Glutamatergic neuron (in vitro differentiated cells): Measurements from ENCODE around the gene DDX60. TPM values are rescaled to one million over a fixed set of nuclear protein-coding genes. Genes with fewer than 3 reads are reported as not detected.

Source experiments
- DNase-seq: peaks from one replicate; pipeline ENCODE4 v3.0.0; 2022
- H3K27ac Mint-ChIP-seq: one replicate; pipeline ENCODE4 v1.8.0; 2020; ENCODE audit warnings: mild to moderate bottlenecking, mixed read lengths, inconsistent platforms; ENCODE audit not compliant: unreplicated experiment
- H3K27me3 Mint-ChIP-seq: one replicate; pipeline ENCODE4 v1.8.0; 2020; ENCODE audit warnings: mild to moderate bottlenecking, moderate library complexity, mixed read lengths, inconsistent platforms; ENCODE audit not compliant: unreplicated experiment
- H3K36me3 Mint-ChIP-seq: one replicate; pipeline ENCODE4 v1.8.0; 2020; ENCODE audit warnings: mild to moderate bottlenecking, mixed read lengths, inconsistent platforms; ENCODE audit not compliant: unreplicated experiment
- H3K4me1 Mint-ChIP-seq: one replicate; pipeline ENCODE4 v1.8.0; 2020; ENCODE audit warnings: mild to moderate bottlenecking, low read depth, mixed read lengths, inconsistent platforms; ENCODE audit not compliant: unreplicated experiment
- H3K4me3 Mint-ChIP-seq: one replicate; pipeline ENCODE4 v1.8.0; 2020; ENCODE audit warnings: mild to moderate bottlenecking, mixed read lengths, inconsistent platforms; ENCODE audit not compliant: unreplicated experiment
- H3K9me3 Mint-ChIP-seq: one replicate; pipeline ENCODE4 v1.8.0; 2020; ENCODE audit warnings: mild to moderate bottlenecking, moderate library complexity, mixed read lengths, inconsistent platforms; ENCODE audit not compliant: unreplicated experiment
- total RNA-seq: library from RNA; stranded (reverse); fragmentation: NEBNext Ultra II Directional; extraction: Animal tissue kit (Norgen Biotek cat#: 25700); gene quantifications from one replicate; pipeline ENCODE4 v1.2.1, GENCODE V29; 2021; ENCODE audit not compliant: unreplicated experiment
- TF ChIP-seq, protein P1 (sequence below): fragments of 200-600 bp; sonication (generic); IDR thresholded peaks from one replicate; pipeline ENCODE4 v1.5.0; 2021; ENCODE audit not compliant: partially characterized antibody, unreplicated experiment

DDX60 gene
- total RNA-seq, 1 donor from 2014 or later, result not detected

DNA sequence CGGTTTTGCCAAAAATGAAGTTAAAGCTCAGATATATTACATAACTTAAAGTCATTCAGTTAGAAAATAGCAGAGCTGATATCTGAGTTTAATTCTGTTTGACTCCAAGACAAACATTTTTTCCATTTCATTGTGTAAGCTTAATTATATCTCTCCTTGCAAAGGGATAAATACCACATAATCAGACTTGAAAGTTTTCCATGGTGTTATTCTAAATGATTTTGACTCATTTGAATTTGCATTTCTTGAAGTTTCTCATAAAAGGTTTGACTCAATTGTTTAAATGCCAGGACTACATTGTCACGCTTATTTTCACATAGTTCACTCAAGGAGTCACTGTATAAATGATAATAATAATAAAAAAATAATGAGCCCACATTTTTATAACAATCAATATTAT is 39.4 kb upstream of the DDX60 start:
- Mint-ChIP-seq H3K4me1 (no peaks in the 10 kb centered on the region), H3K27me3 (peaks cover 2% of the 10 kb centered on the region), H3K4me3 (no peak overlapping the region), H3K9me3 (no peaks in the 10 kb centered on the region), H3K36me3 (no peaks in the 10 kb centered on the region), H3K27ac (no peak overlapping the region)
- no peak for DNase-seq
- TF ChIP-seq, protein P1, sequence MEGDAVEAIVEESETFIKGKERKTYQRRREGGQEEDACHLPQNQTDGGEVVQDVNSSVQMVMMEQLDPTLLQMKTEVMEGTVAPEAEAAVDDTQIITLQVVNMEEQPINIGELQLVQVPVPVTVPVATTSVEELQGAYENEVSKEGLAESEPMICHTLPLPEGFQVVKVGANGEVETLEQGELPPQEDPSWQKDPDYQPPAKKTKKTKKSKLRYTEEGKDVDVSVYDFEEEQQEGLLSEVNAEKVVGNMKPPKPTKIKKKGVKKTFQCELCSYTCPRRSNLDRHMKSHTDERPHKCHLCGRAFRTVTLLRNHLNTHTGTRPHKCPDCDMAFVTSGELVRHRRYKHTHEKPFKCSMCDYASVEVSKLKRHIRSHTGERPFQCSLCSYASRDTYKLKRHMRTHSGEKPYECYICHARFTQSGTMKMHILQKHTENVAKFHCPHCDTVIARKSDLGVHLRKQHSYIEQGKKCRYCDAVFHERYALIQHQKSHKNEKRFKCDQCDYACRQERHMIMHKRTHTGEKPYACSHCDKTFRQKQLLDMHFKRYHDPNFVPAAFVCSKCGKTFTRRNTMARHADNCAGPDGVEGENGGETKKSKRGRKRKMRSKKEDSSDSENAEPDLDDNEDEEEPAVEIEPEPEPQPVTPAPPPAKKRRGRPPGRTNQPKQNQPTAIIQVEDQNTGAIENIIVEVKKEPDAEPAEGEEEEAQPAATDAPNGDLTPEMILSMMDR, result no peak

DNA sequence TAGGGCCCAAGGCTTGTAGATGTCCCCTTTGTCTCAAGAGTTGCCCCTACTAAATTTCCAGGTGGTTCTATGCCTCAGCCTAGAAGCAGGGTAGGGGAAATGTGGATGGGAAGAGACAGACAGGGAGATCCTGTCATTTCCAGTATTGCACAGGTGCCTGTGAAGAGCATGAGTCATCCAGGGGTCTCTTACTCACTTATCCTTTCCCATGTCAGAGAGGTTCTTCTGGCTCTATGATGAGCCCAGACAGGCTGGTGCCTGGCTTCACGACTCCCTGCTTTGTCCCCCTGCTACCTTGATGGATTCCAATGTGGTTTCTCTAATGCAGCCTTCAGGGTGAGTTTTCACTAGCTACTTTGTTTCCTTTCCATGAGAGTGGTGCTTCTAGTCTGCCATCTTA is 35.2 kb upstream of the DDX60 start:
- H3K4me3 Mint-ChIP-seq, result no peak overlapping the region
- no peaks in the 10 kb centered on the region for H3K36me3 Mint-ChIP-seq
- no peaks in the 10 kb centered on the region for H3K27me3 Mint-ChIP-seq
- no peak overlapping the region for H3K27ac Mint-ChIP-seq
- DNase-seq, result no peak
- TF ChIP-seq, protein P1, result no peak
- H3K9me3 Mint-ChIP-seq, result no peaks in the 10 kb centered on the region
- H3K4me1 Mint-ChIP-seq, result no peaks in the 10 kb centered on the region

DNA sequence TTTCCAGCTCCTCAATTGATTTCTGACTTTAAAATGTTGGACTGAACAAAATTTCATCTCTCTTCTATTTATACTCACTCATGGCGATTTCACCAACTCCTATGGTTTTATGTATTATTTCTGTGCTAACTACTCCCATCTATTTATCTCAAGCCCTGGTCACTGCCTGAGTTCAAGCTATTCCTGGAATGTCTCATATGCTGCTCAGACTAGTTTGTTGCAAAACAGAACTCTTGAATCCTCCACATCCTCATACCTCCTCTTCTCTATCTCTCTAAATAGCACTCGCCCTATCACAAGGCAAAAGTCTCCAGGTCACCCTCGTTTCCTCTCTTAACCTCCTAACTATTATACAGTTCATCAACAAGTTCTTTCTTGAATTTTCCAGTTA is 19.0 kb upstream of the DDX60 start:
- Mint-ChIP-seq H3K4me1 (peaks cover 2% of the 10 kb centered on the region), H3K27me3 (no peaks in the 10 kb centered on the region)
- DNase-seq, result no peak

DNA sequence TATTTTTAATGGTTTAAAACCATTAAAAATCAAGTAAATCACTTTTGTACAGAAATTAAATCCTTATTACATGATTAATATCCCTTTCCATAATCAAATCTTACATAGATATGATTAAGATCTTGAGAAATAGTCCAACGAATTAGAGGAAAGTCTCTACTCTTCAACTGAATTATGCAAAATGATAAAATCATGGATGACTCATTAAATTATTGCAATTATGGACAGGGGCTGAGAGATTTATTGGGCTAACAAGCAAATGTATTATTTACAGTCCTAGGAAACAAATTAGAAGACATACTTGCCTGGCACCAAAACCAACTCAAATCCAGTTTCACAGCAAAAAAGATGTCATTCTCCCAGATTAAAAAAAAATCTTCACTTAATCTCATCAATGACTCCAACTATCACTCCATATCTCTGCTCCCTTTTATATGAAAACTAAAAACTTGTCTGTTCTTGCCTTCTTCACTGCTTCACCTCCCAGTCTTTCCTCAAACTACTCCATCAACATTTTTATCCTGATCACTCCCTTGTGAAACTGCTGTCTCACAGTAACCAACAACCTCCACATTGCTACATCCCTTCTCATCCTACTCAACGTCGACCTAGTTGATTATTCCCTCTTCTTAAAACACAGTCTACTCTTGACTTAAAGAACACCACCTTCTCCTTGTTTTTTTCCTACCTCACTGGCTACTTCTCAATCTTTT is 18.4 kb upstream of the DDX60 start:
- H3K9me3 Mint-ChIP-seq, result no peaks in the 10 kb centered on the region
- peaks cover 2% of the 10 kb centered on the region for H3K4me1 Mint-ChIP-seq
- no peak overlapping the region for H3K4me3 Mint-ChIP-seq
- no peaks in the 10 kb centered on the region for H3K27me3 Mint-ChIP-seq
- TF ChIP-seq, protein P1, result no peak
- H3K27ac Mint-ChIP-seq, result no peak overlapping the region
- DNase-seq, result no peak
- H3K36me3 Mint-ChIP-seq, result no peaks in the 10 kb centered on the region

More for the DNA sequence above, 19.0 kb upstream of the DDX60 start:
- TF ChIP-seq, protein P1, result no peak
- Mint-ChIP-seq H3K36me3 (no peaks in the 10 kb centered on the region), H3K4me3 (no peak overlapping the region), H3K9me3 (no peaks in the 10 kb centered on the region), H3K27ac (no peak overlapping the region)

DNA sequence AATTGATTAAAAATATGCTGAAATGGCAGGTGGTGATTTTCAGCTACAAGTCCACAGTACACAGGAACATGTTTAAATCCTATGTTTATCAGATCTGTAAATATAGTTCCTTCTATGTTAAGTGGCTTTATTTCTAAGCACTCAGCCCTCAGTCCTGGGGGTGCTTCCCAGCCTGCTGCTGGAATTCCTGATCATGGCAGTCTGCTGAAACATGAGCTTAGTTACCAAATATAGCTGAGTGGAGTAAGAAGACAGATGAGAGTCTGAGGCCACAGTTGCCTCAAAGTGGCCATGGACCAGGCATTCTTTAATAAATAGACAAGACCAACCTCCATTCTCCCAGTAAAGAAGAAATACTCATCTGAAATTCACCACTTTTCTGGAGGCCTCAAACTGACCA is 17.1 kb upstream of the DDX60 start:
- H3K36me3 Mint-ChIP-seq, result no peaks in the 10 kb centered on the region
- TF ChIP-seq, protein P1, result no peak
- no peak for DNase-seq
- H3K27me3 Mint-ChIP-seq, result no peaks in the 10 kb centered on the region
- no peak overlapping the region for H3K4me3 Mint-ChIP-seq
- peaks cover 3% of the 10 kb centered on the region for H3K4me1 Mint-ChIP-seq
- no peaks in the 10 kb centered on the region for H3K9me3 Mint-ChIP-seq
- H3K27ac Mint-ChIP-seq, result no peak overlapping the region
